SK-N-MC (cell line): ENCODE data around the gene SLC26A1.

Experiments used
- DNase-seq: peaks from one replicate; pipeline ENCODE4 v3.0.0-alpha.2; 2011; ENCODE audit warnings: low read depth, low spot score
- H3K27ac ChIP-seq: fragments of 200-600 bp; sonication (generic); 2 replicates; pipeline ENCODE4 v1.5.1; 2016; ENCODE audit warnings: mixed run types
- H3K36me3 ChIP-seq: fragments of 200-600 bp; sonication (generic); 2 replicates; pipeline ENCODE4 v1.6.1; 2017; ENCODE audit warnings: antibody characterized with exemption, low read length, mixed read lengths; ENCODE audit not compliant: insufficient read depth
- H3K4me3 ChIP-seq: fragments of 200-600 bp; sonication (generic); 2 replicates; pipeline ENCODE4 v1.5.1; 2016
- H3K9ac ChIP-seq: fragments of 200-600 bp; sonication (generic); 2 replicates; pipeline ENCODE4 v1.8.0; 2017; ENCODE audit warnings: mixed run types, mixed read lengths; ENCODE audit not compliant: insufficient read length
- H3K9me3 ChIP-seq: fragments of 200-600 bp; sonication (generic); 2 replicates; pipeline ENCODE4 v1.6.1; 2017; ENCODE audit warnings: low read depth, mild to moderate bottlenecking, antibody characterized with exemption, low read length, moderate library complexity, mixed read lengths
- EZH2 ChIP-seq: fragments of 200-600 bp; sonication (generic); IDR thresholded peaks from one replicate; pipeline ENCODE4 v1.6.1; 2017; ENCODE audit warnings: antibody characterized with exemption
- FOXP2 ChIP-seq: optimal IDR thresholded peaks from 2 replicates; pipeline ENCODE3; 2011; ENCODE audit warnings: mild to moderate bottlenecking, moderate library complexity; ENCODE audit not compliant: insufficient read depth; ENCODE audit errors: extremely low read length, control extremely low read depth
- POLR2AphosphoS5 ChIP-seq: IDR thresholded peaks from 2 replicates; pipeline ENCODE4 v1.6.1; 2012; ENCODE audit warnings: mild to moderate bottlenecking, low read depth, low read length, borderline replicate concordance

Gene SLC26A1

DNA sequence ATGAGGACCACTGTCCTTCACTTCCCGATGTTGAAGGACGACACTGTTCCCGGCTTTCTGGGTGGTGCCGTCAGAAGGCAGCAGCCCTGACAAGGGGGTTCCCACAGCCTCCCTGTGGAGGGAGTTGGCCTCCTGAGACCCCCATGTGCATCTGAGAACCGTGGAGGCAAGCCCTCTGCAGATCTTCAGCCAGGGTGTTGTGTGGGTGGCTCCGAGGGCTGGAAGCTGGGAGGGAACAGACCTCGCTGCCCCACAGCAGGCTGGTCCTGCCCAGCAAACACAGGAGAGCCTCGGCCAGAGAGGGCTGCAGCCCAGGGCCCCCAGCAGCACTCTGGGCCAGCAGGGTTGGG, 36.0 kb downstream of the SLC26A1 start:
- DNase-seq = no peak
- Histone ChIP-seq H3K27ac (no peak overlapping the region), H3K36me3 (no peaks in the 10 kb centered on the region), H3K9me3 (no peaks in the 10 kb centered on the region), H3K9ac (no peak overlapping the region), H3K4me3 (no peak overlapping the region)
- TF ChIP-seq FOXP2 (no peak), EZH2 (no peak), POLR2AphosphoS5 (no peak)

- no peaks in the 10 kb centered on the region for H3K9me3 ChIP-seq
- no peak overlapping the region for H3K27ac ChIP-seq
- no peaks in the 10 kb centered on the region for H3K36me3 ChIP-seq
- DNase-seq = no peak
- H3K4me3 ChIP-seq = no peak overlapping the region
- TF ChIP-seq FOXP2 (no peak), EZH2 (no peak), POLR2AphosphoS5 (no peak)
- H3K9ac ChIP-seq = no peak overlapping the region
Measured at GRCh38 chr4:956531-957230, 36.5 kb downstream of the SLC26A1 start.

DNA sequence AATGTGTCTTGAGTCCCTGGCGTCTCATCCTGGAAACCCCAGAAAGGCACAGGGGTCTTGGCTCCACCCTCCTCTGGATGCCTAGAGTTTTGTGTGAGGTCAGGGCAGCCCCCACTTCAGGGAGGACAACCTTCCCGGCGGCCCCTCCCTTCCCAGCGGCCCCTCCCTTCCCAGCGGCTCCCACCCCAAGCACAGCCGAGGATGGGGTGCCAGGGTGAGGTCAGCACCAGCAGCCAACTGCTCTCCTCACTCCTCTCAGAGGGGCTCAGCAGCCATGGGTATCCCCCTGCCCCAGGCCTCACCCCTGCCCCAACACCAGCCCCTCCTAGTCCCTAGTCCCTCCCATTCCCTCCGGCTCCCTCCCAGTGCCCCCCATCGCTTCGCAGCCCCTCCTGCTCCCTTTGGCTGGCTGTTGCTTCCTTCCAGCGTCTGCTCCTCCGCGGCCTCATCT, 37.2 kb downstream of the SLC26A1 start:
- Histone ChIP-seq H3K9ac (no peak overlapping the region), H3K9me3 (no peaks in the 10 kb centered on the region), H3K4me3 (no peak overlapping the region), H3K27ac (no peak overlapping the region), H3K36me3 (no peaks in the 10 kb centered on the region)
- TF ChIP-seq FOXP2 (no peak), EZH2 (no peak), POLR2AphosphoS5 (no peak)
- DNase-seq = no peak

DNA sequence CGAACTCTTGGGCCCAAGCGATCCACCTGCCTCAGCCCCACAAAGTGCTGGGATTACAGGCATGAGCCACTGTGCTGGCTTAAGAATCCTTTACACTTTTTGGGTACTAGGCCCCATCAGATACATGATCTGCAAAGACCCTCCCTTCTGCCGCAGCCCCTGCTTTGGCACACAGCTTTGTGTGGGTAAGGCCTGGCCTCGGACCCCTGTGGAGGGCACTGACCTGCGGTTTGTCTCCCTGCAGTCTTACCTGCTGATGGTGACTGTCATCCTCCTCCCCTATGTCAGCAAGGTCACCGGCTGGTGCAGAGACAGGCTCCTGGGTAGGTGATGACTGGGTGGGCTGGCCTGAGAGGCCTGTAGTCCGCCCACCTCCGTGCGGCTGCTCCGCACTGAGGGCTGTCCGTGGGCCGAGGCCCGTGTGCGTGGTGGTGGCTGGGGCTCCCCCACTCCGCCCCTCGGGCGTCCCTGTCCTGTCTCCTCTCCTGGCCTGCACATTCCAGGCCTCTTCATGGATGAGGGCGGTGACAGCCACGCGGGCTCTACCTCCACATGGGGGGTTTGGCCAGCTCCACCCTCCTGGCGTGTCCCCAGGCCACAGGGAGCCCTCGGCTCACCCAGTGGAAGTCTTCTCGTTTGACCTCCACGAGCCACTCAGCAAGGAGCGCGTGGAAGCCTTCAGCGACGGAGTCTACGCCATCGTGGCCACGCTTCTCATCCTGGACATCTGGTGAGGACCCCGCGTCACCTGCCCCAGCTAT, 37.9 kb downstream of the SLC26A1 start:
- no peaks in the 10 kb centered on the region for H3K36me3 ChIP-seq
- no peak for DNase-seq
- TF ChIP-seq POLR2AphosphoS5 = no peak
- no peak for TF ChIP-seq EZH2
- TF ChIP-seq FOXP2 = no peak
- no peak overlapping the region for H3K4me3 ChIP-seq
- H3K9ac ChIP-seq = no peak overlapping the region
- no peak overlapping the region for H3K27ac ChIP-seq
- no peaks in the 10 kb centered on the region for H3K9me3 ChIP-seq

DNA sequence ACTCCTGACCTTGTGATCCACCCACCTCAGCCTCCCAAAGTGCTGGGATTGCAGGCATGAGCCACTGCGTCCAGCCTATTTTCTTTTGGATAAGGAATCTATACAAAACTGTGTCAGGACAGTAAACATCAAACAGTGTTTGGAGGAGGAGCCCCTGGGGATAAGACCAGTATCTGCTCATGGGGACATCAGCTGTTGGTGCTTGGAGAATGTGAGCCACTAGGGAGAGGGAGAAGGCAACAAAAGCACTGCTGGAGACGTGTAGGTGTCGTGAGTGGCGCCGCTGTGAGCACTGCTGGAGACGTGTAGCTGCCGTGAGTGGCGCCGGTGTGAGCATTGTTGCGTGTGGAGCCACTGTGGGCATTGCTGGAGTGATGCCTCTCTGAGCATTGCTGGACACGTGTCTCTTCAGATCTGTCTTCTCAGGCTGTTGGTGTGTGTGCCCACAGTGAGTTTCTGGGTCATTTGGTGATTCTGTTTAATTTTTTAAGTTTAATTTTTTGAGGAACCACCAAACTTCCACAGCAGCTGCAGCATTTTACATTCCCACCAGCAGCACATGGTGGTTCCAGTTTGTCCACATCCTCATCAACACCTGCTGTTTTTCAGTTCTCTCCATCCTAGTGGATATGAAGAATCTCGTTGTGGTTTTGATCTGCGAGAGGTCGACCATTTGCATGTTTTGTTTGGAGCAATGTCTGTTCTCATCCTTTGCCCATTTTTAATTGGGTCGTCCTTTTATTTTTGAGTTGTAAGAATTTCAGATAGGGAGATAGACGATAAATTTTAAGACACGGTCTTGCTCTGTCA, 38.8 kb downstream of the SLC26A1 start:
- Histone ChIP-seq H3K27ac (no peak overlapping the region), H3K4me3 (no peak overlapping the region), H3K36me3 (no peaks in the 10 kb centered on the region), H3K9ac (no peak overlapping the region), H3K9me3 (no peaks in the 10 kb centered on the region)
- no peak for DNase-seq
- TF ChIP-seq FOXP2 (no peak), EZH2 (no peak), POLR2AphosphoS5 (no peak)

- Histone ChIP-seq H3K9me3 (no peaks in the 10 kb centered on the region), H3K27ac (no peak overlapping the region), H3K4me3 (no peak overlapping the region), H3K9ac (no peak overlapping the region), H3K36me3 (no peaks in the 10 kb centered on the region)
- no peak for DNase-seq
- TF ChIP-seq FOXP2 (no peak), POLR2AphosphoS5 (no peak), EZH2 (no peak)
Measured at GRCh38 chr4:953574-953915, 39.7 kb downstream of the SLC26A1 start.

- no peak for DNase-seq
- Histone ChIP-seq H3K4me3 (no peak overlapping the region), H3K36me3 (no peaks in the 10 kb centered on the region), H3K9ac (no peak overlapping the region), H3K9me3 (no peaks in the 10 kb centered on the region), H3K27ac (no peak overlapping the region)
- TF ChIP-seq POLR2AphosphoS5 (no peak), EZH2 (no peak), FOXP2 (no peak)
Measured at GRCh38 chr4:952881-953573, 40.2 kb downstream of the SLC26A1 start.

DNA sequence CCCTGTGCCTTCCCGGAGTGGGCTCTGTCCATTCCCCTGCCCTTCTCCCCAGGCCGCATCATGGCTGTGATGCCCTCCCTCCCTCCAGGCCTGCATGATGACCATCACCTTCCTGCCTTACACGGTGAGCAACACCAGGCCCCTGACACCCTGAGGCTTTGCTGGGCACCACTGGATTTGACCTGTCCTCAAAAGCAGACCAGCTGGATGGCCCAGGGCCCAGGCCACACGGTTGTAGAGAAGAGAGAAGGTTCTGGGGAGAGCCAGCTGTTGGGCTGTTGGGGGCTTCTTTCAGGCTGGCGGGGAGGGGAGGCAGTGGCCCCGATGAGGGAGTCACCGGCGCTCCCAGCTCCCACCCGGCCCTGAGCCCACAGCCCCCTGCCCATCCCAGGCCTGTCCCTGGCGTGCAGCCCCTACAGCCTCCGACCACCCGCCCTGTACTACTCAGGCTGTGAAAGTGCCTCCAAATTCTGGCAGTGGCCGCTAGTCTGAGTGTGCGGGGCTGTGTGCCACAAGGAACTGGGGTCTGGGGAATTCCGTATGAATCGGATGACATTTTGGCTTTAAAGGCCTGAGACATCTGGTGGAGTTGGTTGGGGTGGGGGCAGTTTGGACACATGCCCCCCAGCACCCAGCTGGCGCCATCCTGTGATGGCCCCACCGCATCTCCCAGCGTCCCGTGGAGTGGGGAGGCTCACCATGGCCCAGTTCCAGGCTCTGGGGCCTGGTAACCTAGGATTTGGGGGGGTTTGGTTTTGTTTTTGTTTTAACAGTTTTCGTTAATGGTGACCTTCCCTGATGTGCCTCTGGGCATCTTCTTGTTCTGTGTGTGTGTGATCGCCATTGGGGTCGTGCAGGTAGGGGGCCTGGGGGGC, 41.4 kb downstream of the SLC26A1 start:
- no peak overlapping the region for H3K4me3 ChIP-seq
- no peak for TF ChIP-seq EZH2
- TF ChIP-seq FOXP2 = no peak
- TF ChIP-seq POLR2AphosphoS5 = no peak
- no peaks in the 10 kb centered on the region for H3K36me3 ChIP-seq
- no peak for DNase-seq
- no peaks in the 10 kb centered on the region for H3K9me3 ChIP-seq
- no peak overlapping the region for H3K27ac ChIP-seq
- no peak overlapping the region for H3K9ac ChIP-seq
